Sigmoid colon (tissue), 4 donors: Measurements from ENCODE around the gene AGTPBP1.

Experiments
- CTCF ChIP-seq, 4 experiments: fragments of 450-650 bp in 3 of 4; fragments of 200-600 bp in 1 of 4; IDR thresholded peaks; one replicate each; pipeline ENCODE4 v1.5.1; 2016 to 2019; ENCODE audit warnings: antibody characterized with exemption in 4 of 4, mild to moderate bottlenecking in 3 of 4, moderate library complexity in 2 of 4
- EP300 ChIP-seq, 4 donors: sonication (generic); formaldehyde crosslinking; IDR thresholded peaks; one replicate each; pipeline ENCODE4 v1.6.1; 2017; ENCODE audit warnings: antibody characterized with exemption in 4 of 4
- POLR2A ChIP-seq, 2 donors: fragments of 450-650 bp; IDR thresholded peaks; one replicate each; pipeline ENCODE4 v1.6.1; 2016; ENCODE audit warnings: antibody characterized with exemption in 2 of 2, mild to moderate bottlenecking in 2 of 2, moderate library complexity in 2 of 2
- POLR2AphosphoS5 ChIP-seq, 4 donors: sonication (generic); formaldehyde crosslinking; IDR thresholded peaks; one replicate each; pipeline ENCODE4 v1.6.1; 2017; ENCODE audit warnings: antibody characterized with exemption in 4 of 4

GRCh38 chr9:85746309-85746708 lies 4.6 kb upstream of the AGTPBP1 start:
- TF ChIP-seq CTCF (IDR thresholded peaks at IDR 0.05): no peak
- TF ChIP-seq EP300 (IDR thresholded peaks at IDR 0.05): no peak
- no peak for TF ChIP-seq POLR2A (IDR thresholded peaks at IDR 0.05)
- no peak for TF ChIP-seq POLR2AphosphoS5 (IDR thresholded peaks at IDR 0.05)
